Skeletal muscle tissue (tissue), 1 donor: ENCODE results near the gene PCP4. TPM values are rescaled to one million over a fixed set of nuclear protein-coding genes. Genes with fewer than 3 reads are reported as not detected.

Source experiments
- total RNA-seq: library from RNA; depleted of rRNA; stranded (reverse); fragments of >200 nt; gene quantifications from one replicate; pipeline ENCODE4 v1.2.3, GENCODE V29; 2014

Gene PCP4
- total RNA-seq, 1 donor from 2014 or later = not detected

Other genes with a start within 250 kb of the PCP4 start
- gene IGSF5, start 122.3 kb upstream of the PCP4 start, total RNA-seq = 0.52 TPM